K562 (cell line): ENCODE measurements around the gene RAD1. TPM values are rescaled to one million over a fixed set of nuclear protein-coding genes. Genes with fewer than 3 reads are reported as not detected.
A peak's percentile ranks its signal among the peaks of the same experiment; 100 is the strongest.

ENCODE experiments used
- DACH1 ChIP-seq: fragments of 450-650 bp; IDR thresholded peaks from 2 replicates; pipeline ENCODE4 v1.6.1; 2018; ENCODE audit not compliant: partially characterized antibody
- EP300 ChIP-seq: IDR thresholded peaks from 2 replicates; pipeline ENCODE4 v1.6.1; 2012; ENCODE audit warnings: low read length, improper control_type of control experiment
- GATAD2B ChIP-seq: fragments of 450-650 bp; IDR thresholded peaks from 2 replicates; pipeline ENCODE4 v1.6.1; 2017; ENCODE audit warnings: mild to moderate bottlenecking, borderline replicate concordance
- MITF ChIP-seq: IDR thresholded peaks from 2 replicates; pipeline ENCODE4 v1.6.1; 2014; ENCODE audit warnings: antibody characterized with exemption
- POLR2G ChIP-seq: fragments of 200-400 bp; formaldehyde crosslinking; IDR thresholded peaks from 2 replicates; pipeline ENCODE4 v1.6.1; 2017; ENCODE audit warnings: low read depth, mild to moderate bottlenecking, antibody characterized with exemption, low read length, moderate library complexity
- SIN3A ChIP-seq, 2 experiments: fragments of 150-350 bp in 1 of 2; IDR thresholded peaks; 2 replicates each; pipeline ENCODE4 v1.6.1; 2011 to 2016; ENCODE audit warnings: borderline replicate concordance in 2 of 2, low read depth in 2 of 2, low read length in 2 of 2, mild to moderate bottlenecking in 2 of 2, moderate library complexity in 2 of 2; ENCODE audit not compliant: control insufficient read depth in 1 of 2
- ZNF277 ChIP-seq: fragments of 250-450 bp; sonication (Bioruptor Pico); IDR thresholded peaks from 2 replicates; pipeline ENCODE4 v1.8.0; 2022; ENCODE audit warnings: inconsistent platforms, mild to moderate bottlenecking, moderate library complexity, borderline replicate concordance
- ZNF318 ChIP-seq, 2 experiments: fragments of 450-650 bp; IDR thresholded peaks; 2 replicates each; pipeline ENCODE4 v1.6.1; 2016; ENCODE audit warnings: mild to moderate bottlenecking in 2 of 2, borderline replicate concordance in 1 of 2, low read depth in 1 of 2, moderate library complexity in 1 of 2
- polyA plus RNA-seq, 8 experiments: library from polyadenylated mRNA; depleted of rRNA in 4 of 8; stranded (reverse) in 5 of 8; unstranded in 3 of 8; fragments of >200 nt; fragmentation: Nextera tagmentation in 2 of 8; fragmentation: Illumina TruSeq in 1 of 8; extraction: Ambion mirVana in 2 of 8; extraction: Trizol in 1 of 8; gene quantifications; 2 replicates each; pipeline versions ENCODE4 v1.2.1 to v1.2.3, GENCODE V29; 2011 to 2014; ENCODE audit warnings: inconsistent platforms in 1 of 8, missing spikeins in 1 of 8
- total RNA-seq, 7 experiments: library from RNA; depleted of rRNA in 6 of 7; stranded (reverse); fragments of >200 nt in 6 of 7; fragmentation: Illumina TruSeq in 2 of 7; extraction: Trizol in 2 of 7; gene quantifications; 2 replicates each; pipeline versions ENCODE4 v1.2.1 to v1.2.3, GENCODE V29; 2011 to 2021; ENCODE audit warnings: low replicate concordance in 1 of 7

Gene RAD1
- total and polyA plus RNA-seq, 9 of the 15 experiments (the other 6 are each of a cell fraction or from before 2014, with no cell fraction given): 44.5 to 148 (median 60.8) TPM

- TF ChIP-seq ZNF318 (IDR thresholded peaks at IDR 0.05; ENCODE audit: borderline replicate concordance in 1 of 2, low read depth in 1 of 2) (no peak), DACH1 (no peak), MITF (no peak), EP300 (peak; percentile 37; the same call in 1 of the 2 replicates), POLR2G (no peak), ZNF277 (CRISPR knock-in tag) (no peak), GATAD2B (0 out of 2 replicates have a peak, but pooled peaks have one; percentile 9), SIN3A (IDR thresholded peaks at IDR 0.05; ENCODE audit: borderline replicate concordance in 2 of 2, control insufficient read depth in 1 of 2, low read depth in 2 of 2, low read length in 2 of 2) (no peak)
Observed at GRCh38 chr5:34895641-34896419, 19.5 kb downstream of the RAD1 start (continued).
